Osteocyte (in vitro differentiated cells): Measurements from ENCODE around the gene ZNF695. TPM values are rescaled to one million over a fixed set of nuclear protein-coding genes. Genes with fewer than 3 reads are reported as not detected.

Experiments
- DNase-seq: peaks from one replicate; pipeline ENCODE4 v3.0.0; 2021; ENCODE audit warnings: mixed read lengths; ENCODE audit not compliant: unreplicated experiment; ENCODE audit errors: extremely low spot score
- H3K27ac Mint-ChIP-seq: one replicate; pipeline ENCODE4 v1.8.0; 2021; ENCODE audit warnings: mild to moderate bottlenecking, mixed read lengths; ENCODE audit not compliant: unreplicated experiment
- H3K27me3 Mint-ChIP-seq: one replicate; pipeline ENCODE4 v1.8.0; 2021; ENCODE audit warnings: mixed read lengths; ENCODE audit not compliant: unreplicated experiment
- H3K36me3 Mint-ChIP-seq: one replicate; pipeline ENCODE4 v1.8.0; 2021; ENCODE audit warnings: mixed read lengths; ENCODE audit not compliant: unreplicated experiment
- H3K4me1 Mint-ChIP-seq: one replicate; pipeline ENCODE4 v1.8.0; 2021; ENCODE audit warnings: mixed read lengths; ENCODE audit not compliant: unreplicated experiment
- H3K4me3 Mint-ChIP-seq: one replicate; pipeline ENCODE4 v1.8.0; 2021; ENCODE audit warnings: mild to moderate bottlenecking, moderate library complexity, mixed read lengths; ENCODE audit not compliant: unreplicated experiment
- H3K9me3 Mint-ChIP-seq: one replicate; pipeline ENCODE4 v1.8.0; 2021; ENCODE audit warnings: mixed read lengths; ENCODE audit not compliant: unreplicated experiment
- total RNA-seq: library from RNA; stranded (reverse); gene quantifications from 2 replicates; pipeline ENCODE4 v1.2.1, GENCODE V29; 2021
- TF ChIP-seq, protein P1 (sequence below): fragments of 200-600 bp; sonication (generic); IDR thresholded peaks from 2 replicates; pipeline ENCODE4 v1.5.0; 2021; ENCODE audit warnings: antibody characterized with exemption, mild to moderate bottlenecking, moderate library complexity

The ZNF695 gene
- total RNA-seq, 1 donor from 2014 or later = 1.9 TPM

- peaks cover 63% of the 10 kb centered on the region for H3K36me3 Mint-ChIP-seq
- peaks cover 59% of the 10 kb centered on the region for H3K9me3 Mint-ChIP-seq
- no peak for DNase-seq
- no peaks in the 10 kb centered on the region for H3K4me1 Mint-ChIP-seq
- TF ChIP-seq, protein P1, sequence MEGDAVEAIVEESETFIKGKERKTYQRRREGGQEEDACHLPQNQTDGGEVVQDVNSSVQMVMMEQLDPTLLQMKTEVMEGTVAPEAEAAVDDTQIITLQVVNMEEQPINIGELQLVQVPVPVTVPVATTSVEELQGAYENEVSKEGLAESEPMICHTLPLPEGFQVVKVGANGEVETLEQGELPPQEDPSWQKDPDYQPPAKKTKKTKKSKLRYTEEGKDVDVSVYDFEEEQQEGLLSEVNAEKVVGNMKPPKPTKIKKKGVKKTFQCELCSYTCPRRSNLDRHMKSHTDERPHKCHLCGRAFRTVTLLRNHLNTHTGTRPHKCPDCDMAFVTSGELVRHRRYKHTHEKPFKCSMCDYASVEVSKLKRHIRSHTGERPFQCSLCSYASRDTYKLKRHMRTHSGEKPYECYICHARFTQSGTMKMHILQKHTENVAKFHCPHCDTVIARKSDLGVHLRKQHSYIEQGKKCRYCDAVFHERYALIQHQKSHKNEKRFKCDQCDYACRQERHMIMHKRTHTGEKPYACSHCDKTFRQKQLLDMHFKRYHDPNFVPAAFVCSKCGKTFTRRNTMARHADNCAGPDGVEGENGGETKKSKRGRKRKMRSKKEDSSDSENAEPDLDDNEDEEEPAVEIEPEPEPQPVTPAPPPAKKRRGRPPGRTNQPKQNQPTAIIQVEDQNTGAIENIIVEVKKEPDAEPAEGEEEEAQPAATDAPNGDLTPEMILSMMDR = no peak
- no peaks in the 10 kb centered on the region for H3K27me3 Mint-ChIP-seq
- no peak overlapping the region for H3K4me3 Mint-ChIP-seq
- H3K27ac Mint-ChIP-seq = no peak overlapping the region
These were observed 18.0 kb downstream of the ZNF695 start for GRCh38 chr1:246989901-246990300.

DNA sequence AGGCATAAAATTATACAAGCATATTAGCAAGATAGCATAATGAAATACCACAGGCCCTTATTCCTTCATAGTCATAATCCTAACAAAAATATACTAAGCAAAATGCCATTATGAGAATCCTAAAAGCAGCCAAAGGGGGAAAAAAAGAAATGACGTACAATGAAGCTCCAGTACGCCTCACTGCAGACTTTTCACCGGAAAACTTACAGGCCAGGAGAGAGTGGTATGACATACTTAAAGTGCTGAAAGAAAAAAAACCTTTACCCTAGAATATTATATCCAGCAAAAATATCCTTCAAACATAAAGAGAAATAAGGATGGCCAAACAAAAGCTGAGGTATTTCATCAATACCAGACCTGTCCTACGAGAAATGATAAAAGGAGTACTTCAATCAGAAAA, 19.5 kb downstream of the ZNF695 start:
- peaks cover 65% of the 10 kb centered on the region for H3K9me3 Mint-ChIP-seq
- no peak overlapping the region for H3K27ac Mint-ChIP-seq
- H3K4me1 Mint-ChIP-seq = no peaks in the 10 kb centered on the region

DNA sequence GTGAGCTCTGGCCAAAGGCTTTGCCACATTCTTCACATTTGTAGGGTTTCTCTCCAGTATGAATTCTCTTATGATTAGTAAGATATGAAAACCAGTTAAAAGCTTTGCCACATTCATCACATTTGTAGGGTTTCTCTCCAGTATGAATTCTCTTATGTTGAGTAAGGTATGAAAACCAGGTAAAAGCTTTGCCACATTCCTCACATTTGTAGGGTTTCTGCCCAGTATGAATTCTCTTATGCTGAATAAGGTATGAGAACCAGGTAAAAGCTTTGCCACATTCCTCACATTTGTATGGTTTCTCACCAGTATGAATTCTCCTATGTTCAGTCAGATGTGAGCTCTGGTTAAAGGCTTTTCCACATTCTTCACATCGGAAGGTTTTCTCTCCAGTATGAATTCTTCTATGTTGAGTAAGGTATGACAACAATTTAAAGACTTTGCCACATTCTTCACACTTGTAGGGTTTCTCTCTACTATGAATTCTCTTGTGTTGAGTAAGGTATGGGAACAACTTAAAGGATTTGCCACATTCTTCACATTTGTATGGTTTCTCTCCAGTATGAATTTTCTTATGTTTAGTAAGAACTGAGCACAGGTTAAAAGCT, 20.7 kb downstream of the ZNF695 start:
- Mint-ChIP-seq H3K27me3 (no peaks in the 10 kb centered on the region), H3K36me3 (peaks cover 69% of the 10 kb centered on the region), H3K27ac (no peak overlapping the region), H3K4me1 (no peaks in the 10 kb centered on the region), H3K4me3 (no peak overlapping the region), H3K9me3 (peaks cover 66% of the 10 kb centered on the region)
- TF ChIP-seq, protein P1 = no peak
- DNase-seq = no peak

More for the DNA sequence above, 19.5 kb downstream of the ZNF695 start:
- TF ChIP-seq, protein P1 = no peak
- H3K27me3 Mint-ChIP-seq = no peaks in the 10 kb centered on the region
- no peak for DNase-seq
- peaks cover 65% of the 10 kb centered on the region for H3K36me3 Mint-ChIP-seq
- H3K4me3 Mint-ChIP-seq = no peak overlapping the region

DNA sequence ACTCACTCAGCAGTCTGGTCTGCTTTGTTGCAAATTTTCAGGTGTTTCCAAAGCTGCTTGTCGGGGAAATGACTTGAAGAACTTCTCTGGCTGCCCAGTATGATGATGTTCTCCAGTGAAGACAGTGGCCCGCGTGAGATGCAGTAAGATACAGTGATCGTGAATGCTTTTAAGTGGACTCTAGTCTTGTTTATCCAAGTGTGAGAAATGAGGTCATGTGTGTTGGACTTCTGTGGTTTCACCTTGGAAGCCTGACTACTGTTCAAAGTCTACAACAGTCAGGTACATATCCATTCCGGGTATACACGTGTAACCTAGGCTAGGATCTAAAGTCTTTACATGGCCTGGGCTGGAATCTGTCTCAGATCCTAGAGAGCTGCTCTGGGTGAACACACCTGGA, 29.1 kb downstream of the ZNF695 start:
- TF ChIP-seq, protein P1 = no peak
- peaks cover 47% of the 10 kb centered on the region for H3K36me3 Mint-ChIP-seq
- H3K9me3 Mint-ChIP-seq = peaks cover 48% of the 10 kb centered on the region
- H3K27me3 Mint-ChIP-seq = no peaks in the 10 kb centered on the region
- H3K27ac Mint-ChIP-seq = no peak overlapping the region
- no peak for DNase-seq
- H3K4me3 Mint-ChIP-seq = no peak overlapping the region
- H3K4me1 Mint-ChIP-seq = no peaks in the 10 kb centered on the region

- Mint-ChIP-seq H3K27me3 (no peaks in the 10 kb centered on the region), H3K9me3 (peaks cover 52% of the 10 kb centered on the region), H3K4me3 (no peak overlapping the region), H3K36me3 (peaks cover 47% of the 10 kb centered on the region), H3K27ac (no peak overlapping the region), H3K4me1 (no peaks in the 10 kb centered on the region)
- DNase-seq = no peak
- TF ChIP-seq, protein P1 = no peak
These were observed 29.6 kb downstream of the ZNF695 start for GRCh38 chr1:246978281-246978680.
